Testis (tissue), 2 donors: Measurements from ENCODE around the gene CCNK.

Experiments used
- POLR2A ChIP-seq: fragments of 450-650 bp; IDR thresholded peaks from one replicate; pipeline ENCODE4 v1.6.1; 2017; ENCODE audit warnings: antibody characterized with exemption, mild to moderate bottlenecking, moderate library complexity
- TF ChIP-seq, protein P1 (sequence below), 3 experiments: fragments of 450-650 bp in 2 of 3; fragments of 200-600 bp in 1 of 3; sonication (generic) in 1 of 3; IDR thresholded peaks; one replicate each; pipeline ENCODE4 v1.5.1; 2016 to 2019; ENCODE audit warnings: antibody characterized with exemption in 3 of 3, mild to moderate bottlenecking in 2 of 3, moderate library complexity in 1 of 3

DNA sequence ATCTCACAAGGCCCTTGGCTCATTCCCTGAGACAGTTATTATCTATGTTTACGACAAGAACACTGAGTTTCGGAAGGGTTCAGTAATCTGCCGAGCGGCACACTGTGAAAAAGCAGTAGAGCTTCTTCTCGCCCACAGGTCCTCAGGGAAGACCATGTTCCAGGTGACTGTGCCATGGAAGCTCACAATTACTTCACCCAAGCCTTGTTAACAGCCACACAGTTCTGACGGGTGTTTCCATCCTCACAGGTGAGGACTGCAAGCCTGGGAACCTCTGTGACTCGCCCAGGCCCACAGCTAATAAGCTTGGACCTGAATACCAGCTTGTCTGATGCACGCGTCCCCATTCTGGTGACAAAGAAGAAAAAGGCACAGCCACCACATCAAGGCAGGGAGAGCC is 15.9 kb upstream of the CCNK start:
- TF ChIP-seq POLR2A = no peak
- TF ChIP-seq, protein P1, sequence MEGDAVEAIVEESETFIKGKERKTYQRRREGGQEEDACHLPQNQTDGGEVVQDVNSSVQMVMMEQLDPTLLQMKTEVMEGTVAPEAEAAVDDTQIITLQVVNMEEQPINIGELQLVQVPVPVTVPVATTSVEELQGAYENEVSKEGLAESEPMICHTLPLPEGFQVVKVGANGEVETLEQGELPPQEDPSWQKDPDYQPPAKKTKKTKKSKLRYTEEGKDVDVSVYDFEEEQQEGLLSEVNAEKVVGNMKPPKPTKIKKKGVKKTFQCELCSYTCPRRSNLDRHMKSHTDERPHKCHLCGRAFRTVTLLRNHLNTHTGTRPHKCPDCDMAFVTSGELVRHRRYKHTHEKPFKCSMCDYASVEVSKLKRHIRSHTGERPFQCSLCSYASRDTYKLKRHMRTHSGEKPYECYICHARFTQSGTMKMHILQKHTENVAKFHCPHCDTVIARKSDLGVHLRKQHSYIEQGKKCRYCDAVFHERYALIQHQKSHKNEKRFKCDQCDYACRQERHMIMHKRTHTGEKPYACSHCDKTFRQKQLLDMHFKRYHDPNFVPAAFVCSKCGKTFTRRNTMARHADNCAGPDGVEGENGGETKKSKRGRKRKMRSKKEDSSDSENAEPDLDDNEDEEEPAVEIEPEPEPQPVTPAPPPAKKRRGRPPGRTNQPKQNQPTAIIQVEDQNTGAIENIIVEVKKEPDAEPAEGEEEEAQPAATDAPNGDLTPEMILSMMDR (IDR thresholded peaks at IDR 0.05) = no peak
